Left ventricle myocardium inferior (tissue), 1 donor: ENCODE data around the gene SUCLG2. TPM values are rescaled to one million over a fixed set of nuclear protein-coding genes. Genes with fewer than 3 reads are reported as not detected.

Experiments
- DNase-seq: peaks from one replicate; pipeline ENCODE4 v3.0.0-alpha.2; 2020
- H3K27ac ChIP-seq: fragments of 200-600 bp; replicated peaks from 2 replicates; pipeline ENCODE4 v1.8.0; 2021
- H3K27me3 ChIP-seq: fragments of 200-600 bp; 2 replicates; pipeline ENCODE4 v1.8.0; 2021; ENCODE audit warnings: low read depth
- H3K36me3 ChIP-seq: fragments of 200-600 bp; 2 replicates; pipeline ENCODE4 v1.8.0; 2021
- H3K4me1 ChIP-seq: fragments of 200-600 bp; 2 replicates; pipeline ENCODE4 v1.8.0; 2021
- H3K4me3 ChIP-seq: fragments of 200-600 bp; 2 replicates; pipeline ENCODE4 v1.8.0; 2021; ENCODE audit warnings: mild to moderate bottlenecking, moderate library complexity
- H3K9me3 ChIP-seq: fragments of 200-600 bp; replicated peaks from 2 replicates; pipeline ENCODE4 v1.8.0; 2021
- intact Hi-C: fragments of 100-400 bp; cut with micrococcal nuclease; formaldehyde crosslinking; loops from one replicate; pipeline ENCODE4 v1.11.0; 2022
- total RNA-seq: library from RNA; stranded (reverse); fragmentation: NEBNext Ultra II Directional; extraction: Animal tissue kit (Norgen Biotek cat#: 25700); gene quantifications from one replicate; pipeline ENCODE4 v1.2.1, GENCODE V29; 2021
- TF ChIP-seq, protein P1 (sequence below): fragments of 200-600 bp; IDR thresholded peaks from 2 replicates; pipeline ENCODE4 v1.8.0; 2021; ENCODE audit warnings: antibody characterized with exemption, mild to moderate bottlenecking, borderline replicate concordance
- donor health status: DM: no; HTN: yes; CAD: no; lungs with severe emphysema.

The SUCLG2 gene
- total RNA-seq, 1 donor from 2014 or later = 100 TPM

DNA sequence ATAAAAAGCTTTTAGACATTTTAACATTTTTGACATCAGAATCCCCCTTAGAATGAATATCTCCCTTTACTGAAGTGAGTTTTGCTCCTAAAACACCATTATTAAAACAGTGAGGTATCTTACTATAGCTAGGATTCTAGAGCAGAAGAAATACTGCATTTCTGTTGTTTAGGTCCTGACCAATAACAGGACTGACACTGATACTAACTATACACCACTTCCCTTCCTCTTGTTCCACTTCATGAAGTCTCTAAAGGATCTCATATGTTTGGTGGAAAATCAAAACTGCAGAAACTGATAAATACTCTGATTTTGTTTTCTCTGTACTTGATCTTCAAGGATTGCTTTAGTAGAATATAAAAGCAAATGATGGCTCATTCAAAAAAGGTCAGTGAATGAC lies 230.7 kb downstream of the SUCLG2 start:
- Histone ChIP-seq H3K9me3 (peaks cover 19% of the 10 kb centered on the region), H3K4me1 (no peaks in the 10 kb centered on the region), H3K4me3 (no peak overlapping the region), H3K27me3 (no peaks in the 10 kb centered on the region), H3K27ac (no peak overlapping the region), H3K36me3 (peaks cover 5% of the 10 kb centered on the region)
- DNase-seq = no peak
- intact Hi-C loops = no loop called here
- TF ChIP-seq, protein P1, sequence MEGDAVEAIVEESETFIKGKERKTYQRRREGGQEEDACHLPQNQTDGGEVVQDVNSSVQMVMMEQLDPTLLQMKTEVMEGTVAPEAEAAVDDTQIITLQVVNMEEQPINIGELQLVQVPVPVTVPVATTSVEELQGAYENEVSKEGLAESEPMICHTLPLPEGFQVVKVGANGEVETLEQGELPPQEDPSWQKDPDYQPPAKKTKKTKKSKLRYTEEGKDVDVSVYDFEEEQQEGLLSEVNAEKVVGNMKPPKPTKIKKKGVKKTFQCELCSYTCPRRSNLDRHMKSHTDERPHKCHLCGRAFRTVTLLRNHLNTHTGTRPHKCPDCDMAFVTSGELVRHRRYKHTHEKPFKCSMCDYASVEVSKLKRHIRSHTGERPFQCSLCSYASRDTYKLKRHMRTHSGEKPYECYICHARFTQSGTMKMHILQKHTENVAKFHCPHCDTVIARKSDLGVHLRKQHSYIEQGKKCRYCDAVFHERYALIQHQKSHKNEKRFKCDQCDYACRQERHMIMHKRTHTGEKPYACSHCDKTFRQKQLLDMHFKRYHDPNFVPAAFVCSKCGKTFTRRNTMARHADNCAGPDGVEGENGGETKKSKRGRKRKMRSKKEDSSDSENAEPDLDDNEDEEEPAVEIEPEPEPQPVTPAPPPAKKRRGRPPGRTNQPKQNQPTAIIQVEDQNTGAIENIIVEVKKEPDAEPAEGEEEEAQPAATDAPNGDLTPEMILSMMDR = no peak

DNA sequence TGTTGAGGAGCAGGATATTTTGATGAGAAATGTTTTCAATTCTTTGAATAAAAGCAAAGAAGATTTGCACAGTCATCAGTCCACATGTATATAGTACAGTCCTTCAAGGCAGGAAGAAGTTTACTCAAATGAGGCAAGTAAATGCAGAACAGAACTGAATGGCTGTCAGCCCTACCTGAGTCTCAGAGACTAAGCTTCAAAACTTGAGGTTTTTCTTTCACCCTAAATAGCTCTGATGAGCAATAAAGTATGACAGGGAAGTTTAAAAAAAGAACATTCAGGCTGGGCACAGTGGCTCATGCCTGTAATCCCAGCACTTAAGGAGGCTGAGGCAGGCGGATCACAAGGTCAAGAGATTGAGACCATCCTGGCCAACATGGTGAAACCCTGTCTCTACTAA lies 232.5 kb downstream of the SUCLG2 start:
- intact Hi-C loops = no loop called here
- DNase-seq = no peak
- TF ChIP-seq, protein P1 = no peak
- H3K4me3 ChIP-seq = no peak overlapping the region
- no peaks in the 10 kb centered on the region for H3K27me3 ChIP-seq
- H3K9me3 ChIP-seq = peaks cover 19% of the 10 kb centered on the region
- peaks cover 3% of the 10 kb centered on the region for H3K4me1 ChIP-seq
- H3K36me3 ChIP-seq = peaks cover 5% of the 10 kb centered on the region
- no peak overlapping the region for H3K27ac ChIP-seq

DNA sequence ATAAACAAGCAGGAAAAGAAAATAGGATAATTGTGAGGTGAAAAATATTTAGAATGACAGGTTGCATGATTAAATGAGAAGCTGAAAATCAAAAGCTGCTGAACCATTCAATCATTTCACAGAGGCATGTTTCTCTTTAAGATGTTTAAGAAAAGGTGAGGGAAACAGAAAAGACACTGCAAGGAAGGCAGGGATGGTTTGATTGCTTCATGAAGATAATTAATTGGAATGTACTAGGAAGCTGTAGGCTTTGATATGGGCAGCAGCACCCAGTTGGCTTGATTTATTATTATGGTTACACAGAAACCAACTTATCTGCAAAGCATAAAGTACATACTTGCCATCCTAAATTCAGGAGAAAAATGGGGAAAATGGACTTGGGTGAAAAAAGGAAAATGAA lies 234.6 kb downstream of the SUCLG2 start:
- Histone ChIP-seq H3K9me3 (peaks cover 19% of the 10 kb centered on the region), H3K27me3 (no peaks in the 10 kb centered on the region), H3K27ac (no peak overlapping the region), H3K4me1 (peaks cover 9% of the 10 kb centered on the region), H3K4me3 (no peak overlapping the region), H3K36me3 (peaks cover 5% of the 10 kb centered on the region)
- intact Hi-C loops = no loop called here
- DNase-seq = no peak
- TF ChIP-seq, protein P1 = no peak

DNA sequence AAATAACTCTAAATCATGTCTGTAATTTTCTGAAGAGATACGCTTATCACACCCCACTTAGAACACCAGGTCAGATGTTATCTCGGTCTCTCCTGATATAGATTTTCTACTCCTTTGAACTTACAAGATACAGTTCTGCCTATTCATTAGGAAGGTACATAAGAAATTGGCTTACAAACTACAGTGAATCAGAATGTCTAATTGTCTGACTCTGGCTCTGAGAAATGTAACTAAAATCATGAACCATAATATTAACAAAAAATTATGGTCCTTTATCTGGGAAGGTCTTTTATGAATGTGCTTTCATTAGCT lies 235.2 kb downstream of the SUCLG2 start:
- TF ChIP-seq, protein P1 = no peak
- Histone ChIP-seq H3K27ac (no peak overlapping the region), H3K4me3 (no peak overlapping the region), H3K36me3 (peaks cover 5% of the 10 kb centered on the region), H3K27me3 (no peaks in the 10 kb centered on the region), H3K4me1 (peaks cover 9% of the 10 kb centered on the region), H3K9me3 (peaks cover 19% of the 10 kb centered on the region)
- no peak for DNase-seq
- intact Hi-C loops = no loop called here

DNA sequence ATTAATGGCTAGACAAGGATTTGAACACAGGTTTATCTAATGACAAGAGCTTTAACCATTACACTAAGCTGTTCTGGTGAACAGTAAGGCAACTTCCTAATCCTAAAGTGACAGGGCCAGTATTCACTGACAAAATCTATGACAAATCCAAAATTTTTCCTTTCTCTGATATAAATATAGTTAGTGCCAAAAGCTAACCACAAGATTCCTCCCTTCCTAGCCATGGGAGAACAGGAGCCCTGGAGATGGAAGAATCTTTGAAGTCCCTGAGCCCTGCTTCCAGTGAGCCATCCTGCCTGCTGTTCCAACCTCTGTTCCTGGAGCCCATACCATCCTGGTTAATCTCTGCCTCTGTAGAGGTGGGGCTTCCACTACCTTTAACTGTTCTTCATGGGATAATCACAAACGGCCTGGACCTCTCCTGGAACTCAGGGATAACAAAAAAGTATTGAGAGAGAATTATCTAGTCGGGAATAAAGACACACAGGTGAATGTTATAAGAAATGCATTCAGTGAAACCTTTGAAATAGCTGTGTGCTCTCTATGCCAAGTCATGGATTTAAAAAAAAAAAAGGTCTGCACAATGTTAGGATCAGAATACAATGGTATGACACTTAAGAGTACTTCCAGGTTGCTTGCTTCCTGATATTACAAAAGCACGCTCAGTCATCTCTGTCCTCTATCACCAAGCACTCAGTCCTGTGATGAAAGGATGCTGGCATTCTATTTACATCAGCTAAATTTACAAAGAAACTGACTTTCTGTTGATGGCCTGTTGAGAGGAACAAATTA lies 235.8 kb downstream of the SUCLG2 start:
- no peak overlapping the region for H3K4me3 ChIP-seq
- H3K27ac ChIP-seq = no peak overlapping the region
- TF ChIP-seq, protein P1 = no peak
- peaks cover 19% of the 10 kb centered on the region for H3K9me3 ChIP-seq
- H3K27me3 ChIP-seq = no peaks in the 10 kb centered on the region
- H3K4me1 ChIP-seq = peaks cover 9% of the 10 kb centered on the region
- intact Hi-C loops = no loop called here
- peaks cover 5% of the 10 kb centered on the region for H3K36me3 ChIP-seq
- no peak for DNase-seq
